PC-3 (cell line): ENCODE data around the gene MPPED1. TPM values are rescaled to one million over a fixed set of nuclear protein-coding genes. Genes with fewer than 3 reads are reported as not detected.

Experiments used
- ATAC-seq: fragments of 200-7000 bp; cut with Tn5 transposase; 2 replicates; pipeline ENCODE4 v1.9.1; 2020; ENCODE audit warnings: mild to moderate bottlenecking, moderate library complexity
- BruUV-seq: library from RNA; stranded (reverse); fragments of 400-500 nt; replicated peaks from 2 replicates; lab custom pipeline; 2021; lab: Mats Ljungman, UMichigan
- CTCF ChIA-PET: fragments of 300-600 bp; sonication (Branson Sonifier 250); formaldehyde crosslinking; loops from one replicate; lab custom pipeline; 2022; ENCODE audit warnings: antibody characterized with exemption; lab: Charles Lee
- POLR2A ChIA-PET: fragments of 300-600 bp; sonication (Branson Sonifier 250); formaldehyde crosslinking; loops from one replicate; lab custom pipeline; 2022; ENCODE audit warnings: antibody characterized with exemption; ENCODE audit not compliant: unreplicated experiment; lab: Charles Lee
- DNase-seq: peaks from one replicate; pipeline ENCODE4 v3.0.0-alpha.2; 2015
- H2AFZ ChIP-seq: fragments of 300-600 bp; sonication (generic); 2 replicates; pipeline ENCODE4 v1.6.0; 2016; ENCODE audit warnings: antibody characterized with exemption, low read length
- H3F3A ChIP-seq: fragments of 300-600 bp; sonication (generic); one replicate; pipeline ENCODE4 v1.6.0; 2017; ENCODE audit warnings: antibody characterized with exemption, low read length, control low read depth, mild to moderate bottlenecking; ENCODE audit not compliant: unreplicated experiment
- H3K27ac ChIP-seq: fragments of 300-600 bp; sonication (generic); 2 replicates; pipeline ENCODE4 v1.5.1; 2016; ENCODE audit warnings: mild to moderate bottlenecking, low read length
- H3K27me3 ChIP-seq: fragments of 300-600 bp; sonication (generic); 2 replicates; pipeline ENCODE4 v1.6.1; 2016; ENCODE audit warnings: low read length, mixed read lengths
- H3K36me3 ChIP-seq: fragments of 300-600 bp; sonication (generic); 2 replicates; pipeline ENCODE4 v1.6.1; 2016; ENCODE audit warnings: low read depth, mixed run types, low read length, mixed read lengths
- H3K4me1 ChIP-seq: fragments of 300-600 bp; sonication (generic); 2 replicates; pipeline ENCODE4 v1.5.1; 2016; ENCODE audit warnings: low read length; ENCODE audit not compliant: insufficient read depth
- H3K4me2 ChIP-seq: fragments of 300-600 bp; sonication (generic); 2 replicates; pipeline ENCODE4 v1.6.0; 2016; ENCODE audit warnings: low read length
- H3K4me3 ChIP-seq: fragments of 300-600 bp; sonication (generic); 2 replicates; pipeline ENCODE4 v1.5.1; 2016; ENCODE audit warnings: mild to moderate bottlenecking, low read length, mixed read lengths
- H3K79me2 ChIP-seq: fragments of 300-600 bp; sonication (generic); 2 replicates; pipeline ENCODE4 v1.6.1; 2017; ENCODE audit warnings: low read length, mixed read lengths
- H3K9ac ChIP-seq: fragments of 300-600 bp; sonication (generic); 2 replicates; pipeline ENCODE4 v1.6.0; 2016; ENCODE audit warnings: mild to moderate bottlenecking, low read length
- H3K9me2 ChIP-seq: fragments of 300-600 bp; sonication (generic); replicated peaks from 2 replicates; pipeline ENCODE4 v1.6.1; 2016; ENCODE audit warnings: mixed run types, low read length, mixed read lengths
- H3K9me3 ChIP-seq: fragments of 300-600 bp; sonication (generic); 2 replicates; pipeline ENCODE4 v1.6.1; 2016; ENCODE audit warnings: low read length, mixed read lengths
- H4K20me1 ChIP-seq: fragments of 300-600 bp; sonication (generic); 2 replicates; pipeline ENCODE4 v1.6.1; 2016; ENCODE audit warnings: low read length, mixed read lengths
- EZH2 ChIP-seq: fragments of 300-600 bp; sonication (generic); IDR thresholded peaks from one replicate; pipeline ENCODE4 v1.6.1; 2017; ENCODE audit warnings: antibody characterized with exemption, mild to moderate bottlenecking, low read length; ENCODE audit not compliant: unreplicated experiment
- EZH2phosphoT487 ChIP-seq: fragments of 300-600 bp; sonication (generic); IDR thresholded peaks from 2 replicates; pipeline ENCODE4 v1.6.1; 2018; ENCODE audit warnings: mild to moderate bottlenecking, antibody characterized with exemption, low read length, borderline replicate concordance
- intact Hi-C: fragments of 100-400 bp; cut with micrococcal nuclease; formaldehyde crosslinking; loops from 2 replicates; pipeline ENCODE4 v1.9.0; 2023
- total RNA-seq: library from RNA; depleted of rRNA; stranded (reverse); fragments of >200 nt; gene quantifications from 2 replicates; pipeline ENCODE4 v1.2.3, GENCODE V29; 2014
- TF ChIP-seq, protein P1 (sequence below): fragments of 300-600 bp; sonication (generic); conservative IDR thresholded peaks from 2 replicates; pipeline ENCODE4 v1.5.1; 2017; ENCODE audit warnings: antibody characterized with exemption, low read depth, mild to moderate bottlenecking, low read length

Gene MPPED1
- total RNA-seq, 1 experiment from 2014 or later, result not detected

DNA sequence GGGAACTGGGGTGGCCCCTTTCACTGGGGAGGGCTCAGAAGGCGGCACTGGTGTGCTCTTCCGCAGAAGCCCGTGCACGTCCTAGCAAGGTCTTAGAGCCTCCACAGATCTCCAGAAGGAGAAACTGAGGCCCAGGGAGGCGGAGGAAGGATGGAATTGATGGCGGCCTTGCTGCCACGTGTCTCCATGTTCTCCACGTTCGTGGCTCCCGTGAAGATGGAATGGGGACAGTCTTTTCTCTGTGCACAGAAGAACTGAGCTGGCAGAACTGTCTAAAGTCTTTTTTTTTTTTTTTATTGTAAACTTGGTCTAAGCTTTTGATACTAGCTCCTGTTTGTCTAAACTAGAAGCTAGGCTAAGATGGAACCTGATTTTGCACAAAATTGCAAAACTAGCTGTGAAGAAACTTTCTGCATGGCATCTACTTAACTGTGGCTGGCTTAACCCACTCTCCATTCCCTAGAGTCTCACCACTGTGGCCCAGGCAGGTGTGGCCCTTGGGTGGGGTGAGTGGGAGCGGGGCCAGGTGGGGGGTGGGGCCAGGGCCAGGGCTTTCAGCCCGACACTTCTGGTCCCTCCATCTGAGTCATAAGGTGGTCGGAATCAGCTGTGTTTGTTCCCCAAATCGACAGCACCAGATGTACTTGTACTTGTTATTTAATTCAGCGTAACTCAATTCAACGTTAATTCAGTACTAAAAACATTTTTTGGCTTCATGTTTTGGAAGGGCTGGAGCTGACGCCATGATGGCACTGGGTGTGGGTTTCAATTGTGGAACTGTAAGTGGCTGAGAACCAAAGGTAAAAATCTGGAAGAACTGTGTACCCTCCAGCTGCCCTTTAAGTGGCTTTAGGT lies 120.7 kb downstream of the MPPED1 start:
- H4K20me1 ChIP-seq, result no peaks in the 10 kb centered on the region
- no peaks in the 10 kb centered on the region for H3F3A ChIP-seq
- no peaks in the 10 kb centered on the region for H3K79me2 ChIP-seq
- DNase-seq (no peak), ATAC-seq (no peak)
- H3K4me3 ChIP-seq, result no peak overlapping the region
- no peaks in the 10 kb centered on the region for H3K36me3 ChIP-seq
- BruUV-seq, result no TSS peak
- H3K4me2 ChIP-seq, result no peak overlapping the region
- no peak overlapping the region for H2AFZ ChIP-seq
- H3K4me1 ChIP-seq, result no peaks in the 10 kb centered on the region
- H3K27ac ChIP-seq, result no peak overlapping the region
- H3K9me3 ChIP-seq, result no peaks in the 10 kb centered on the region
- ChIA-PET CTCF (no interaction called here), POLR2A (no interaction called here)
- TF ChIP-seq EZH2phosphoT487 (no peak), EZH2 (no peak)
- TF ChIP-seq, protein P1, sequence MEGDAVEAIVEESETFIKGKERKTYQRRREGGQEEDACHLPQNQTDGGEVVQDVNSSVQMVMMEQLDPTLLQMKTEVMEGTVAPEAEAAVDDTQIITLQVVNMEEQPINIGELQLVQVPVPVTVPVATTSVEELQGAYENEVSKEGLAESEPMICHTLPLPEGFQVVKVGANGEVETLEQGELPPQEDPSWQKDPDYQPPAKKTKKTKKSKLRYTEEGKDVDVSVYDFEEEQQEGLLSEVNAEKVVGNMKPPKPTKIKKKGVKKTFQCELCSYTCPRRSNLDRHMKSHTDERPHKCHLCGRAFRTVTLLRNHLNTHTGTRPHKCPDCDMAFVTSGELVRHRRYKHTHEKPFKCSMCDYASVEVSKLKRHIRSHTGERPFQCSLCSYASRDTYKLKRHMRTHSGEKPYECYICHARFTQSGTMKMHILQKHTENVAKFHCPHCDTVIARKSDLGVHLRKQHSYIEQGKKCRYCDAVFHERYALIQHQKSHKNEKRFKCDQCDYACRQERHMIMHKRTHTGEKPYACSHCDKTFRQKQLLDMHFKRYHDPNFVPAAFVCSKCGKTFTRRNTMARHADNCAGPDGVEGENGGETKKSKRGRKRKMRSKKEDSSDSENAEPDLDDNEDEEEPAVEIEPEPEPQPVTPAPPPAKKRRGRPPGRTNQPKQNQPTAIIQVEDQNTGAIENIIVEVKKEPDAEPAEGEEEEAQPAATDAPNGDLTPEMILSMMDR, result no peak
- H3K27me3 ChIP-seq, result peaks cover 12% of the 10 kb centered on the region; the same call in 1 of the 2 replicates
- H3K9ac ChIP-seq, result no peak overlapping the region
- no peaks in the 10 kb centered on the region for H3K9me2 ChIP-seq
- intact Hi-C loops, result no loop called here

DNA sequence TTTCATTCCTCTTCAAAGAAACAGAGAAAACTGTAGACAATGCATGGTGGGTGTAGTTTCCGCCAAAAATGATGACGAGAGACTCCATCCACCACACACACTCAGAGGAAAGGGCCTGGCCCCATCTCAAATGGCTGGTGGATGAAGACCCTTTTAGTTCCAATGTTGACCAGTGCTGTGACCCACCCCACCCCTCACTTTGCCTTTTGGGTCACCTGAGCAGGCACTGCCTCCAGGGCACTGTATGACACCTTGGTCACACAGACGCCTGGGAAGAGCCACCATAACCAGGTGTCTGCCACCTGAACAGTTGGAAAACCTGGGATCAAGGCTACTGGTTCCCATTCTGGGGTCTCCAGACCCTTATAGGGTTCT lies 121.3 kb downstream of the MPPED1 start:
- intact Hi-C loops, result no loop called here
- H3K4me2 ChIP-seq, result no peak overlapping the region
- no peaks in the 10 kb centered on the region for H3F3A ChIP-seq
- ChIA-PET CTCF (no interaction called here), POLR2A (no interaction called here)
- H3K79me2 ChIP-seq, result no peaks in the 10 kb centered on the region
- DNase-seq, result no peak
- peaks cover 12% of the 10 kb centered on the region; the same call in 1 of the 2 replicates for H3K27me3 ChIP-seq
- no peaks in the 10 kb centered on the region for H3K36me3 ChIP-seq
- no peaks in the 10 kb centered on the region for H3K4me1 ChIP-seq
- no peaks in the 10 kb centered on the region for H3K9me3 ChIP-seq
- H3K9ac ChIP-seq, result no peak overlapping the region
- no peak for ATAC-seq
- no peak overlapping the region for H3K4me3 ChIP-seq
- TF ChIP-seq, protein P1, result no peak
- TF ChIP-seq EZH2phosphoT487 (no peak), EZH2 (no peak)
- no peaks in the 10 kb centered on the region for H3K9me2 ChIP-seq
- H2AFZ ChIP-seq, result no peak overlapping the region
- no peaks in the 10 kb centered on the region for H4K20me1 ChIP-seq
- BruUV-seq, result no TSS peak
- no peak overlapping the region for H3K27ac ChIP-seq
